Measurements from ENCODE around the gene PAX8.

PAX8 gene

GRCh38 chr2:113225263-113226259, 53.2 kb downstream of the PAX8 start:
- DNase-seq, result peak in 1 of 10 donors; percentile 27

GRCh38 chr2:113224647-113225236, 54.0 kb downstream of the PAX8 start:
- DNase-seq, result no peak
- intact Hi-C loops (cut with DNase I), result no loop called here

More at GRCh38 chr2:113225263-113226259, 53.2 kb downstream of the PAX8 start:
- intact Hi-C loops (cut with DNase I), result no loop called here

DNA sequence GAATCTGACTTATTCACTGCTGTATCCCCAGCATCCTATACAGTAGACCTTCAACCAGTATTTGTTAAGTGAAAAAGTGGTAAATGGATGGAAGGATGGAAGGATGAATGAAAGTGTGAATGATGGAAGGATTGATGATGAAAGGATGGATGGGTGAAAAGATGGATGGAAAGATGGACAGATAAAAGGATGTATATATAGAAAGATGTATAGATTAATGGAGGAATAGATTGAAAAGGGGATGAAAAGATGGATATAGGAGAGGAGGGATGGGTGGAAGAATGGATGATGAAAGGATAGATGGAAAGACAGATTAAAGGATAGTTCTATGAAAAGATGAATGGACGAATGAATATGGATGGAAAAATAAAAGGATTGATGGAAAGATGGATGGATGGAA, 54.9 kb downstream of the PAX8 start:
- no peak for DNase-seq
- intact Hi-C loops (cut with DNase I), result no loop called here

- intact Hi-C loops (cut with DNase I), result no loop called here
- DNase-seq, result peak in 2 of 10 donors; percentile 2 to 48
These were observed 56.9 kb downstream of the PAX8 start for GRCh38 chr2:113221846-113222245.

DNA sequence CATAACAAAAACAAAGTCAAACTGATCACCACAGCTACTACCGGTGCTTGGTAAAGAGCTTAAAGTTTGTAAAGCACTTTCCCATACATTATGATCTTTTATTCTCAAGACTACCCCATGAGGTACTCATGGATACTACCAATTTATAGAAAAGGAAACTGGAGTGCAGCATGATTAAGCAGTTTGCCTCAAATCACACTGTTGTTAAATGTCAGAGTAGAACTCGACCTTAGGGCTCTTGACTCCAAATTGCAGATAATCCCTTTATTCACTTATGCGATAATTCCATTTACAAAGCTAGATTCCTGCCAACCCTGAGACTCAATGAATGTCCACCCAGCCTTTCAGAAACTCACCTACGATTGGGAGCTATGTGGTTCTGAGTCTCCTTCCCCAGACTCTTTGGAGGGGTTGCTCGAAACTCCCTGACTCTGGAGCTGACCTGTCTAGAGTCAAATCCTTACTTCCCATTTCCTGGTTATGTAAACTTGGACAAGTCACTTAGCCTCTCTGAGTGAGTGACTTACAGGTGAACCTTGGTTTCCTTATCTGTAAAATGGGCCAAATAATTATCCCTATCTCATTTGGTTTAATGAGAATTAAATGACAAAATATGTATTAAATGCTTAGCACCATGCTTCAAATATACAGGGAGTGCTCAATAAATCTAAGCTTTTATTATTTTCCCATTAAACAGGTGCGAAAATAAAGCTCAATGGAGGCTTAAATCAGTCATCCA, 57.6 kb downstream of the PAX8 start:
- DNase-seq, result peak in 1 of 10 donors; percentile 12
- intact Hi-C loops (cut with DNase I), result no loop called here

GRCh38 chr2:113219889-113220641, 58.7 kb downstream of the PAX8 start:
- peak in 2 of 10 donors; percentile 75 to 84 for DNase-seq
- intact Hi-C loops (cut with DNase I), result no loop called here

DNA sequence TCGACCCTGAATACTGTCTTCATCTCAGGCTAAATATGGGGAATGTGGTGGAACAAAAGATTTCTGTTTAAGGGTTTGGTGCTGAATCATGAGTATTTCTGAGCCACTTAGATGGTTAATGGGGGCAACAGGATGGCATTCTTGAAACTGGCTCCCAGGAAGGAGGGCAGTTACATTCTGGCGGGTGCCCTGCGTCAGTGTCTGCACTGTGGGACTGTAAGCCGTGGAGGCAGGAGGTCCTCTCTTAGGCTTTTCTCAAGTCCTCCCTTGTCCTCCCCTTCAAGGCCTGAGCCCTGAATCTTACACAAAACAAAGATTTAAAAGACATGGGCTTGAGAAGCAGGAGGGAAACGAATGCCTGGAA, 59.2 kb downstream of the PAX8 start:
- intact Hi-C loops (cut with DNase I), result no loop called here
- peak in 2 of 10 donors; percentile 38 to 44 for DNase-seq

GRCh38 chr2:113219092-113219441, 59.7 kb downstream of the PAX8 start:
- intact Hi-C loops (cut with DNase I), result no loop called here
- peak in 1 of 10 donors; percentile 33 for DNase-seq

- intact Hi-C loops (cut with DNase I), result no loop called here
- peak in 4 of 10 donors; percentile 43 to 88 (median 70) for DNase-seq
These were observed 60.2 kb downstream of the PAX8 start for GRCh38 chr2:113218283-113219091.

DNA sequence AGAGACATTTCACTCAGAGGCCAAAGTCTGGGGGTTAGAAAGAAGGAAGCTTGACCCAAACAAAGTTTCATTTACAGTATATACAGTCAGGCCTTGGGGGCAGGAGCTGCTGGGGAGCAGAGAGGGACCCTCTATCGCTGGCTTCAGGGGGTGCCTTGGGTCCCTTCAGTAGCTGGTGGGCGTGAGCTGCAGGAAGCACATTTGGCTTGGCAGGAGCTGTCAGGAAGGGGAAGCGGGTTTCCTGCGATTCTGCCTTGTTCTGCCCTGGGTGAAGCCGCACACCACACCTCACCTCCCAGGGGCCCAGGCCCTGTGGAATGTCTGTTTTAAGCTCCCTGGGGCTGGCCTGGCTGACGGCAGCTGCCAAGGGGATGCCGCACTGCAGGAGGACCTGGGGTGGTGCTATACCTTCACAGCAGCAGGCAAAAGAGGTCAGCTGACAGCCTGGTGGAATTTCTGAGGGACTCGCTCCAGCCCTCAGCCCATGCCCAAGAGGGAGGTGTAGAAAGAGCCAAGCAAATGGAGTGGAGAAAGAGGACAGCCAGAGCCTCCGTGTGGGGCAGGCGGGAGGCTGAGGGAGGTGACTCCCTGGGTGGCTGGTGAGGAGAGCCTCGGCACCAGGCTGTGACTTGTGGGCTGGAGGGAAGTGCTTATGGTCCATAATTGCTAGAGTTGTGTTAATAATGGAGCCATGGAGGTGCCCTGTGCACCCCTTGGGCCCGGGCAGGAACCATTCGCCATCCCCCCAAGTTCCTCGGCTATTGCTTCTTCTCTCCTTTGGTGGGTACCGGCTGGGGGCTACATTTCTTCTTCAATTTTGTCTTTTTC, 61.1 kb downstream of the PAX8 start:
- intact Hi-C loops (cut with DNase I), result no loop called here
- DNase-seq, result peak in 3 of 10 donors; percentile 37 to 67 (median 65)

- intact Hi-C loops (cut with DNase I), result no loop called here
- peak in 3 of 10 donors; percentile 20 to 66 (median 40) for DNase-seq
These were observed 61.7 kb downstream of the PAX8 start for GRCh38 chr2:113216891-113217454.

GRCh38 chr2:113216321-113216720, 62.4 kb downstream of the PAX8 start:
- intact Hi-C loops (cut with DNase I), result no loop called here
- DNase-seq, result peak in 2 of 10 donors; percentile 30 to 35

GRCh38 chr2:113215056-113215455, 63.7 kb downstream of the PAX8 start:
- intact Hi-C loops (cut with DNase I), result no loop called here
- peak in 3 of 10 donors; percentile 35 to 52 (median 49) for DNase-seq

- peak in 1 of 10 donors; percentile 5 for DNase-seq
- intact Hi-C loops (cut with DNase I), result no loop called here
These were observed 64.6 kb downstream of the PAX8 start for GRCh38 chr2:113214141-113214540.

DNA sequence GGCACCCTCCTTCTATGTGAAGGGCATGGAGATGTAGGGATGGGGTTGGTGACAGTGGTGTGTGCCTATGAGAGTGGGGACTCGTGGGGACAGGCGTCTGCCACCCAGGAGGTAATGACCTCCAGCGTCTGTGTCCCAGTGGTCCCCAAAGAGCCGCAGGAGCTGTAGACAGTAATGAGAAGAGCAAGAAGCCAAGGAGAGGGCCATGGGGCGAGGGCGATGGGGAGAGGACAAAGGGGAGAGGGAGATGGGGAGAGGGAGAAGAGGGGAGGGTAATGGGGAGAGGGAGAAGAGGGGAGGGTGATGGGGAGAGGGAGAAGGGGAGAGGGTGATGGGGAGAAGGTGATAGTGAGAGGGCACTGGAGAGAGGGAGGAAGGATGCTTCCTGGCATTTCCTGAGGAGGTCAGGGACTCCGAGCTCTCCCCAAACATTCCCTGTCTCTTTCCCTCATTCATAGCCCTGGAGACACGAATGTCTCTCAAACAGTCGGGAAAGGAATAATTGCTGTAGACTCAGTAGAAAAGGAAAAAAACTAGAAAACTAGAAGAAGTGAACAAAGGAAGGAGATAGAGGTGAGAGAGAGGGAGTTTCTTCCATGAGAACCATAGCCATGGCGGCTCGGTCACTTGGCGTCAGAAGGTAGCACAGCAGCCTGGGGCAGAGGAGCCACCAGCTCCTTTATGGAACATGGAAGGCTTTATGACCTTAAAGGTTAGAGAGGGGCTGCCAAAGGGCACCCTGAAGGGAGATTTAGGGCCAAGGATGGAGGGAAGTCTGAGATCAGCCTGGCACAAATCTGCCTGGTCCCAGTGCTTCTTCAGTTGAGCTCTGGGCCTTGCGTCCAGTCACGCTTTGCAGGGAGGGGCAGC, 65.4 kb downstream of the PAX8 start:
- intact Hi-C loops (cut with DNase I), result no loop called here

DNA sequence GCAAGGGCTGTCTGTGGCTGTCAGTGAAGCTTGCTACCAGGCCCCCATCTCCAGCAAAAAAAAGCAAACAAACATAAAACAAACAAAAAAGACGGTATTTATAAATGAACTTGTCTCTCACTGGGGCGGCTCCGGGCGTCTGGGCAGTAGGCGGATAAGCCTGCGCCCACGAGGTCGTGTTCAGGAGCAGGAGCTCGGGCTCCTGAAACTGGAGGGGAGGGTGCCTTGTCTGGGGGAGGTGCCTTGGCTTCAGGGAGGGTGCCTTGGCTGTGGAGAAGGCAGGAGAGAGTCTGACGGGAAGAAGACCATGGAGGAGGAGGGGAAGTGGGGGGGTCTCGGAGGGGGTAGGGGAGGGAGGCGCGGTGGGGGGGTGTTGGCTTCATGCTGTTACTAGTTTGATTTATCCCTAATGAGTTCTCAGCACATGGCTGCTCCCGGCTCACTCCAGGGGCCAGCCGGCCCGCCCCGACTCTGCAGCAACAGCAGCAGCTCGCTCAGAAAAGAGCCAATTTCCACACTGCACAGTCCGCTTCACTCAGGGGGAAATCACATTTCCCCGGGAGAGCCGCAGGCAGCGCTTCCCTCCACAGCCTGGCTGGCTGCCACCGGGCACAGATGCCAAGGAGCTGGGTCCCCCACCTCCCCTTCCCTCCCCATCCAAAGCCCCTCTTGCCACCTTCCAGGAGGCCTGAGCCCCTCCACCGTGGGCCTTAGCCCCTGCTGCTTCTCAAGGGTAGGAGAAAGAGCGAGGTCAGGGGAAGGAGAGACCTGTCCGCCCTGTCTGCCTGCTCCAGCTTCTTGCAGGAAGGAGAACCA, 66.3 kb downstream of the PAX8 start:
- intact Hi-C loops (cut with DNase I), result no loop called here
- peak in 2 of 10 donors; percentile 69 to 85 for DNase-seq

More for the DNA sequence above, 65.4 kb downstream of the PAX8 start:
- peak in 3 of 10 donors; percentile 22 to 55 (median 45) for DNase-seq
